Pancreas (tissue), 10 donors: ENCODE data around the gene CDH20. TPM values are rescaled to one million over a fixed set of nuclear protein-coding genes. Genes with fewer than 3 reads are reported as not detected.

Source experiments
- ATAC-seq, 4 donors: fragments of 200-7000 bp; cut with Tn5 transposase; one replicate each; pipeline versions ENCODE4 v1.8.0 to v1.9.1; 2020; ENCODE audit warnings: mild to moderate bottlenecking in 4 of 4, moderate library complexity in 4 of 4
- DNase-seq, 6 donors: peaks; one replicate each; pipeline ENCODE4 v3.0.0-alpha.2; 2020
- FAIRE-seq: peaks from 2 replicates; lab custom pipeline; 2012; peaks lifted over from hg19 to GRCh38; lab: Jason Lieb, UNC
- H3K27ac ChIP-seq, 4 donors: fragments of 200-600 bp; sonication (generic); 1 replicate in 3 of 4; 2 replicates in 1 of 4; pipeline versions ENCODE4 v1.5.0 to v1.8.0; 2020
- H3K27me3 ChIP-seq, 4 donors: fragments of 200-600 bp; one replicate each; pipeline ENCODE4 v1.8.0; 2021
- H3K36me3 ChIP-seq, 3 donors: fragments of 200-600 bp; sonication (generic) in 1 of 3; one replicate each; pipeline versions ENCODE4 v1.5.0 to v1.8.0; 2020 to 2021
- H3K4me1 ChIP-seq, 3 donors: fragments of 200-600 bp; one replicate each; pipeline ENCODE4 v1.8.0; 2021
- H3K4me3 ChIP-seq, 4 donors: fragments of 200-600 bp; sonication (generic) in 2 of 4; one replicate each; pipeline versions ENCODE4 v1.5.0 to v1.8.0; 2020 to 2021
- H3K9me3 ChIP-seq, 4 donors: fragments of 200-600 bp; one replicate each; pipeline ENCODE4 v1.8.0; 2021
- WGBS, 2 donors: extraction: QIAGEN DNeasy Blood & Tissue Kit; methylation state at CpG; one replicate each; pipeline ENCODE4 v1.1.7; 2013; 5-methylcytosine and 5-hydroxymethylcytosine counted together
- intact Hi-C, 3 donors: fragments of 100-400 bp; cut with DNase I; formaldehyde crosslinking; loops; one replicate each; pipeline versions ENCODE4 v1.11.1 to v1.14.2; 2022
- polyA plus RNA-seq, 2 donors: library from polyadenylated mRNA; stranded (reverse); fragments of 200-250 nt; gene quantifications; one replicate each; pipeline ENCODE4 v1.2.3, GENCODE V29; 2013
- total RNA-seq, 6 donors: library from RNA; stranded (reverse); fragmentation: NEBNext Ultra II Directional in 4 of 6; extraction: Animal tissue kit (Norgen Biotek cat#: 25700) in 4 of 6; gene quantifications; one replicate each; pipeline versions ENCODE4 v1.2.1 to v1.2.4, GENCODE V29; 2021 to 2023
- TF ChIP-seq, protein P1 (sequence below), 4 donors: fragments of 200-600 bp; sonication (generic) in 3 of 4; IDR thresholded peaks; one replicate each; pipeline versions ENCODE4 v1.5.0 to v1.8.0; 2021; ENCODE audit warnings: antibody characterized with exemption in 4 of 4
- donor health status: healthy with polysubstance abuse.
- donor health status: DM: no; HTN: no; CAD: no; lungs with moderate emphysema.
- donor health status: DM: no; HTN: no; CAD: no.
- donor health status: control.
- donor health status: control.
- donor health status: Bipolar disorder and iron deficiency.
- donor health status: DM: yes; HTN: yes; CAD: no.
- donor health status: DM: no; HTN: no; CAD: no.
- donor health status: DM: no; HTN: no; CAD: no.
- donor health status: DM: yes; HTN: yes; CAD: no.

CDH20 gene
- total and polyA plus RNA-seq, 8 donors: 0.02 to 0.17 TPM; not detected in 6

DNA sequence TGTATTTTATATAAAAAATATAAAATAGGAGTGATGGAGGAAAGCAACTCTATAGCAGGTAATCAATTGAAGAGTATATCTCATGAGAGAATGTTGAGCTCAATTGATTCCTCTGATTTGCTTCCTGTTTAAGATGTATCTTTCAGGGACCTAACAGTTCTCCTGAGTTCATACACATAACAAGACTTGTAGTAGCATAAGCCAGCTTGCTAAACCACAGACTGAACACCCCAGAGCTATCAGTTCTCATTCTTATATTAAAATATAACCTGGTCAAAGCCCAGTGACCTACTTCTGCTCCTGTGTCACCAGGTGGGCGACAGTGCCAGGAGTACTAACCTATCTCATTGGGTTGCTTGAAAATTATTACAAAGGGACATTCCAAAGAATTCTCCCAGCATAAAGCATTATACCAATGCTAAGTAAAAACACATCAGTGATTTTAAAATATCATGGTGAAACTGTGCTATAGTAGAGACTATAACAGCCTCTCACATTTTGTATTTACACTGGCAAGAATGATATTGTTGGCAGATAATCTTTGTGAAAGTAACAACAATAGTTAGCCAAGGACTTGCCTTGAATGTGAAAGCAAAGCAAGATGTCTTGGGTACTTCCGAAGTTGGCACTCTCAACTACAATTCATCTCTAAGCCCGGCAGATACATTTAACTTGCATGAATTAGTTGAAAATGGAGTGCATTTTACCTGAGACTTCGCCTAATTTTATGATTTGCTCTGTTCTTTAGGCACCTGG lies 40.8 kb upstream of the CDH20 start:
- FAIRE-seq (no peak), ATAC-seq (no peak), DNase-seq (no peak)
- WGBS, 2 donors: 50 to 60% methylated on average over 4 of the region's 4 CpGs
- intact Hi-C loops: no loop called here
- Histone ChIP-seq H3K27me3 (no peaks in the 10 kb centered on the region), H3K36me3 (no peaks in the 10 kb centered on the region), H3K4me3 (no peak overlapping the region), H3K9me3 (no peaks in the 10 kb centered on the region), H3K27ac (no peak overlapping the region), H3K4me1 (no peaks in the 10 kb centered on the region)
- TF ChIP-seq, protein P1, sequence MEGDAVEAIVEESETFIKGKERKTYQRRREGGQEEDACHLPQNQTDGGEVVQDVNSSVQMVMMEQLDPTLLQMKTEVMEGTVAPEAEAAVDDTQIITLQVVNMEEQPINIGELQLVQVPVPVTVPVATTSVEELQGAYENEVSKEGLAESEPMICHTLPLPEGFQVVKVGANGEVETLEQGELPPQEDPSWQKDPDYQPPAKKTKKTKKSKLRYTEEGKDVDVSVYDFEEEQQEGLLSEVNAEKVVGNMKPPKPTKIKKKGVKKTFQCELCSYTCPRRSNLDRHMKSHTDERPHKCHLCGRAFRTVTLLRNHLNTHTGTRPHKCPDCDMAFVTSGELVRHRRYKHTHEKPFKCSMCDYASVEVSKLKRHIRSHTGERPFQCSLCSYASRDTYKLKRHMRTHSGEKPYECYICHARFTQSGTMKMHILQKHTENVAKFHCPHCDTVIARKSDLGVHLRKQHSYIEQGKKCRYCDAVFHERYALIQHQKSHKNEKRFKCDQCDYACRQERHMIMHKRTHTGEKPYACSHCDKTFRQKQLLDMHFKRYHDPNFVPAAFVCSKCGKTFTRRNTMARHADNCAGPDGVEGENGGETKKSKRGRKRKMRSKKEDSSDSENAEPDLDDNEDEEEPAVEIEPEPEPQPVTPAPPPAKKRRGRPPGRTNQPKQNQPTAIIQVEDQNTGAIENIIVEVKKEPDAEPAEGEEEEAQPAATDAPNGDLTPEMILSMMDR (IDR thresholded peaks at IDR 0.05): no peak

DNA sequence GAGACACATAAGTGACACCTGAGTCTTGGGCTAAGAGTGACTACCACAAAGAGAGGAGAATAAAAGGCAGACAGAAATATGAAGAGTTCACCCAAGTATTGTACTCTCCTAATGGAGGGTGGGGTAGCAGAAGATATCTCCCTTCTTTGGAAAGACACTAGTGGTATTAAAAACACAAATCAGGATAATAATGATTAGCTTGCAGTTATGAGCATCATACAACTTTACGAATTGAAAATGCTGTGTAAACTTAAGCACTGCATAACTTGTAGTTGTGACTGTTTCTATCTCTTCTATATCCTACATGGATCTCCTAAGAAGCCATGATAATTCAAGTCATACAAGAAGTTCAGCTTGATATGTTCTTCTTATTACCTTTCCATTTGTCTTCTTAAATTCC lies 38.1 kb upstream of the CDH20 start:
- 45 to 68% methylated on average over 1 of the region's 1 CpG for WGBS, 2 donors
- no peaks in the 10 kb centered on the region for H3K27me3 ChIP-seq
- DNase-seq (no peak), FAIRE-seq (no peak), ATAC-seq (no peak)
- TF ChIP-seq, protein P1 (IDR thresholded peaks at IDR 0.05): no peak
- no peak overlapping the region for H3K4me3 ChIP-seq
- H3K4me1 ChIP-seq: no peaks in the 10 kb centered on the region
- intact Hi-C loops: no loop called here
- H3K9me3 ChIP-seq: no peaks in the 10 kb centered on the region
- H3K27ac ChIP-seq: no peak overlapping the region
- no peaks in the 10 kb centered on the region for H3K36me3 ChIP-seq

DNA sequence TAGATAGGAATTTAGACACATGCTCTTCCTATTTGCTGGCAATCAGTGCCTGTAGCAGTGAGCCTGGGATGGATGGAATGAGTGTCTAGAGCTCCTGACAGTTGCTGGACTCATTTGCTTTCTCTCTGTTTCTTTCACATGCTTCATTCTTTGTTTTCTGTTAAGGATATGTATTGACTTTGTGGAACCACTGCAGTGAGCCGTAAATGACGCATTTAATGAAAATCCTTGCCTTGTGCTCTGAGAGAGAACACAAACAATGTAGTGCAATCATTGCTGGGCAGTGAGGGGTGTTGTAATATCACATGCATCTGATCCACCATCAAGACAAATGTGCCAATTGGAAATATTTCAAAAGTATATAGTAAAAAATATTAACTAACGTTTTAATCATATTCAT lies 25.2 kb upstream of the CDH20 start:
- Histone ChIP-seq H3K9me3 (no peaks in the 10 kb centered on the region), H3K27ac (no peak overlapping the region), H3K27me3 (no peaks in the 10 kb centered on the region), H3K4me3 (no peak overlapping the region), H3K36me3 (no peaks in the 10 kb centered on the region), H3K4me1 (no peaks in the 10 kb centered on the region)
- DNase-seq (no peak), ATAC-seq (peak in 2 of 4 donors; percentile 50 to 57), FAIRE-seq (no peak)
- TF ChIP-seq, protein P1 (IDR thresholded peaks at IDR 0.05): no peak
- intact Hi-C loops: no loop called here
- 36 to 52% methylated on average over 3 of the region's 3 CpGs for WGBS, 2 donors

DNA sequence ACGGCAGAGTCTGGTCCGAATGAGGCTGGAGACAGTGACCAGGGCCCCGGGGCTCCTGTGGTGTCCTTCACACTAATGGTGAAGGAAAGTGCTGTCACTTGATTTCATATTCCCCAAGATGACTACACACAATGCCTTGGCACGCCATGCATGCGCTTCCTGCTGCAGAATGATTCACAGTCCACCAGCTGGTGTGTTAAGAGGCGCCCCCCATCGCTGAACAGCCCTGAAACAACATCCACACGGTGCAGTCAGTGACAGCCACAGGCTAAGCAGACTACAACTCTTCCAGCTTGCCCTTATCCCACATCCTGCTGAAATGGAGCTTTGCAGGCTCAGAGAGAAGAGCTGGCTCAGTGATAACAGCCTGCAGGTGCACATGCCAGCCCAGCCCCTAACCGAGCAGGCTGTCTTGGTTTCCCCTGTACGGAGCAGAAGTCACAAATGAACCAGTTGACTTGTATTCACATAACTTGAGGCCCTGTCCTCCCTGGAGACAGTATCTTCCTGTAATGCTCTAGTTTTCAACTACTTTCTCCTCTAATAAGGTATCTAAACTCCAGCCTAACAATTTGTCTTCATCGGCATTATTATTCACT lies 24.3 kb upstream of the CDH20 start:
- Histone ChIP-seq H3K4me3 (no peak overlapping the region), H3K27ac (no peak overlapping the region), H3K36me3 (no peaks in the 10 kb centered on the region), H3K27me3 (no peaks in the 10 kb centered on the region), H3K4me1 (no peaks in the 10 kb centered on the region), H3K9me3 (no peaks in the 10 kb centered on the region)
- intact Hi-C loops: no loop called here
- DNase-seq (peak in 1 of 6 donors; percentile 27), FAIRE-seq (no peak), ATAC-seq (no peak)
- WGBS, 2 donors: 49 to 54% methylated on average over 11 of the region's 11 CpGs
- TF ChIP-seq, protein P1 (IDR thresholded peaks at IDR 0.05): no peak
